HCT116 (cell line): ENCODE results near the gene ITGAL. TPM values are rescaled to one million over a fixed set of nuclear protein-coding genes. Genes with fewer than 3 reads are reported as not detected.

Source experiments
- ATAC-seq: fragments of 200-7000 bp; cut with Tn5 transposase; 2 replicates; pipeline ENCODE4 v1.9.1; 2020; ENCODE audit warnings: mild to moderate bottlenecking, moderate library complexity
- BruUV-seq: library from RNA; stranded (reverse); fragments of 400-500 nt; replicated peaks from 2 replicates; lab custom pipeline; 2021; lab: Mats Ljungman, UMichigan
- CTCF ChIA-PET: fragments of 300-600 bp; sonication (Branson Sonifier 250); formaldehyde crosslinking; loops from one replicate; lab custom pipeline; 2021; ENCODE audit warnings: antibody characterized with exemption; lab: Charles Lee
- POLR2A ChIA-PET: fragments of 300-600, 350-600 bp; sonication (Branson Sonifier 250); formaldehyde crosslinking; loops from one replicate; lab custom pipeline; 2021; ENCODE audit warnings: antibody characterized with exemption; lab: Charles Lee
- RAD21 ChIA-PET, 2 experiments: fragments of 300-600 bp; sonication (Branson Sonifier 250); formaldehyde crosslinking; loops; one replicate each; lab custom pipeline; 2023; ENCODE audit warnings: low total read pairs in 2 of 2; ENCODE audit not compliant: uncharacterized antibody in 2 of 2, unreplicated experiment in 2 of 2, low non-redundant PET in 1 of 2; lab: Charles Lee
- DNase-seq: peaks from one replicate; pipeline ENCODE4 v3.0.0-alpha.2; 2010; ENCODE audit warnings: low read depth, low spot score
- H2AFZ ChIP-seq: fragments of 200-600 bp; shearing (Covaris generic), sonication (generic); 2 replicates; pipeline ENCODE4 v1.6.1; 2017; ENCODE audit warnings: low read depth, mixed run types, mixed read lengths, antibody characterized with exemption, low read length; ENCODE audit not compliant: poor library complexity, severe bottlenecking
- H3K27ac ChIP-seq: 2 replicates; pipeline ENCODE4 v1.5.1; 2012; ENCODE audit warnings: low read depth, low read length
- H3K27me3 ChIP-seq: fragments of 200-600 bp; sonication (generic); 2 replicates; pipeline ENCODE4 v1.6.1; 2016; ENCODE audit warnings: mixed run types, low read length, mixed read lengths; ENCODE audit not compliant: insufficient read depth
- H3K36me3 ChIP-seq, 2 experiments: fragments of 200-500 bp in 1 of 2; fragments of 200-600 bp in 1 of 2; sonication (Bioruptor generic) in 1 of 2; sonication (generic) in 1 of 2; 2 replicates each; pipeline versions ENCODE4 v1.5.1 to v1.6.1; 2014 to 2016; ENCODE audit warnings: low read length in 2 of 2, inconsistent platforms in 1 of 2, mixed read lengths in 1 of 2, mixed run types in 1 of 2; ENCODE audit not compliant: insufficient read depth in 2 of 2, control insufficient read depth in 1 of 2
- H3K4me1 ChIP-seq, 2 experiments: fragments of 200-600 bp in 1 of 2; sonication (generic) in 1 of 2; 2 replicates each; pipeline versions ENCODE4 v1.5.1 to v1.6.1; 2012 to 2017; ENCODE audit warnings: low read length in 2 of 2, inconsistent platforms in 1 of 2, mild to moderate bottlenecking in 1 of 2, mixed read lengths in 1 of 2, mixed run types in 1 of 2, moderate library complexity in 1 of 2; ENCODE audit not compliant: insufficient read depth in 2 of 2, control insufficient read depth in 1 of 2
- H3K4me2 ChIP-seq: fragments of 200-600 bp; sonication (generic); 2 replicates; pipeline ENCODE4 v1.6.1; 2017; ENCODE audit warnings: mixed run types, low read length, mixed read lengths
- H3K4me3 ChIP-seq, 2 experiments: fragments of 200-600 bp in 1 of 2; sonication (generic) in 1 of 2; replicated peaks in 1 of 2; 2 replicates each; pipeline ENCODE4 v1.5.1; 2011 to 2016; ENCODE audit warnings: low read length in 2 of 2, control low read depth in 1 of 2, low read depth in 1 of 2, mild to moderate bottlenecking in 1 of 2, mixed read lengths in 1 of 2, mixed run types in 1 of 2
- H3K79me2 ChIP-seq: fragments of 200-600 bp; sonication (generic); 2 replicates; pipeline ENCODE4 v1.6.1; 2017; ENCODE audit warnings: mild to moderate bottlenecking, mixed run types, low read length, moderate library complexity, mixed read lengths; ENCODE audit not compliant: insufficient read depth
- H3K9ac ChIP-seq: fragments of 200-600 bp; sonication (generic); 2 replicates; pipeline ENCODE4 v1.6.1; 2016; ENCODE audit warnings: low read length, mixed read lengths
- H3K9me2 ChIP-seq: fragments of 200-600 bp; sonication (generic), shearing (Covaris generic); 2 replicates; pipeline ENCODE4 v1.6.1; 2017; ENCODE audit warnings: mixed run types, mild to moderate bottlenecking, moderate library complexity; ENCODE audit not compliant: insufficient read depth
- H3K9me3 ChIP-seq, 2 experiments: fragments of 200-500 bp in 1 of 2; fragments of 200-600 bp in 1 of 2; sonication (Bioruptor generic) in 1 of 2; sonication (generic) in 1 of 2; 2 replicates each; pipeline ENCODE4 v1.6.1; 2014 to 2017; ENCODE audit warnings: low read length in 2 of 2, mixed read lengths in 2 of 2, inconsistent platforms in 1 of 2, low read depth in 1 of 2, mild to moderate bottlenecking in 1 of 2, mixed run types in 1 of 2, moderate library complexity in 1 of 2; ENCODE audit not compliant: control insufficient read depth in 1 of 2, insufficient read depth in 1 of 2
- H4K20me1 ChIP-seq: fragments of 200-600 bp; sonication (generic), shearing (Covaris generic); 2 replicates; pipeline ENCODE4 v1.6.1; 2017; ENCODE audit warnings: mixed run types, mild to moderate bottlenecking, moderate library complexity; ENCODE audit not compliant: insufficient read depth
- CEBPB ChIP-seq: IDR thresholded peaks from 2 replicates; pipeline ENCODE4 v1.6.1; 2012; ENCODE audit warnings: low read depth
- EZH2phosphoT487 ChIP-seq: fragments of 200-600 bp; IDR thresholded peaks from 2 replicates; pipeline ENCODE4 v1.6.1; 2018; ENCODE audit warnings: antibody characterized with exemption, borderline replicate concordance
- MAX ChIP-seq: IDR thresholded peaks from 2 replicates; pipeline ENCODE4 v1.6.1; 2012
- POLR2A ChIP-seq: IDR thresholded peaks from 2 replicates; pipeline ENCODE4 v1.7.0; 2011; ENCODE audit warnings: borderline replicate concordance; ENCODE audit not compliant: insufficient read depth, insufficient read length; ENCODE audit errors: extremely low read depth
- POLR2AphosphoS5 ChIP-seq: IDR thresholded peaks from 2 replicates; pipeline ENCODE4 v1.6.1; 2011; ENCODE audit warnings: mild to moderate bottlenecking, low read depth, low read length, moderate library complexity
- RAD21 ChIP-seq: IDR thresholded peaks from 2 replicates; pipeline ENCODE4 v1.6.1; 2012; ENCODE audit warnings: low read depth, mild to moderate bottlenecking
- SIN3A ChIP-seq: IDR thresholded peaks from 2 replicates; pipeline ENCODE4 v1.6.1; 2012; ENCODE audit warnings: low read depth
- TCF7L2 ChIP-seq: IDR thresholded peaks from 2 replicates; pipeline ENCODE4 v1.7.0; 2011; ENCODE audit warnings: borderline replicate concordance, inconsistent platforms; ENCODE audit not compliant: insufficient read depth, insufficient read length; ENCODE audit errors: extremely low read depth
- YY1 ChIP-seq: IDR thresholded peaks from 2 replicates; pipeline ENCODE4 v1.6.1; 2011; ENCODE audit warnings: low read length, low read depth, moderate library complexity, mild to moderate bottlenecking; ENCODE audit not compliant: insufficient replicate concordance; ENCODE audit errors: extremely low read depth
- ZNF274 ChIP-seq: fragments of 200-500 bp; sonication (Bioruptor generic); IDR thresholded peaks from 2 replicates; pipeline ENCODE4 v1.6.1; 2014; ENCODE audit warnings: mild to moderate bottlenecking, low read depth, low read length, inconsistent platforms
- intact Hi-C: fragments of 100-400 bp; cut with micrococcal nuclease; formaldehyde crosslinking; loops from 2 replicates; pipeline ENCODE4 v1.10.0; 2022
- total RNA-seq: library from RNA; stranded (reverse); gene quantifications from one replicate; pipeline ENCODE4 v1.2.1, GENCODE V29; 2021; ENCODE audit not compliant: unreplicated experiment
- TF ChIP-seq, protein P1 (sequence below): IDR thresholded peaks from 2 replicates; pipeline ENCODE4 v1.6.1; 2012
- TF ChIP-seq, protein P2 (sequence below), 3 experiments: fragments of 200-600 bp in 1 of 3; sonication (generic) in 1 of 3; IDR thresholded peaks in 2 of 3; conservative IDR thresholded peaks in 1 of 3; 2 replicates each; pipeline ENCODE4 v1.5.1; 2012 to 2017; ENCODE audit warnings: low read depth in 2 of 3, low read length in 2 of 3, antibody characterized with exemption in 1 of 3, borderline replicate concordance in 1 of 3, control low read depth in 1 of 3, mild to moderate bottlenecking in 1 of 3, mixed read lengths in 1 of 3, mixed run types in 1 of 3, moderate library complexity in 1 of 3; ENCODE audit not compliant: insufficient read depth in 1 of 3

The ITGAL gene
- total RNA-seq, 1 experiment from 2014 or later = 1.4 TPM

- ATAC-seq = no peak
Measured at GRCh38 chr16:30494709-30495108, 22.2 kb downstream of the ITGAL start.

GRCh38 chr16:30499284-30499683 is 26.7 kb downstream of the ITGAL start:
- Histone ChIP-seq H3K36me3 (no peaks in the 10 kb centered on the region), H3K4me2 (no peak overlapping the region), H3K9ac (no peak overlapping the region), H3K4me1 (peaks cover 13 to 19% of the 10 kb centered on the region in 2 experiments)
- TF ChIP-seq TCF7L2 (no peak), RAD21 (no peak), ZNF274 (no peak), SIN3A (no peak), EZH2phosphoT487 (no peak), POLR2A (no peak), YY1 (no peak), POLR2AphosphoS5 (no peak), MAX (no peak)
- TF ChIP-seq, protein P1, sequence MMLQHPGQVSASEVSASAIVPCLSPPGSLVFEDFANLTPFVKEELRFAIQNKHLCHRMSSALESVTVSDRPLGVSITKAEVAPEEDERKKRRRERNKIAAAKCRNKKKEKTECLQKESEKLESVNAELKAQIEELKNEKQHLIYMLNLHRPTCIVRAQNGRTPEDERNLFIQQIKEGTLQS = no peak
- TF ChIP-seq, protein P2, sequence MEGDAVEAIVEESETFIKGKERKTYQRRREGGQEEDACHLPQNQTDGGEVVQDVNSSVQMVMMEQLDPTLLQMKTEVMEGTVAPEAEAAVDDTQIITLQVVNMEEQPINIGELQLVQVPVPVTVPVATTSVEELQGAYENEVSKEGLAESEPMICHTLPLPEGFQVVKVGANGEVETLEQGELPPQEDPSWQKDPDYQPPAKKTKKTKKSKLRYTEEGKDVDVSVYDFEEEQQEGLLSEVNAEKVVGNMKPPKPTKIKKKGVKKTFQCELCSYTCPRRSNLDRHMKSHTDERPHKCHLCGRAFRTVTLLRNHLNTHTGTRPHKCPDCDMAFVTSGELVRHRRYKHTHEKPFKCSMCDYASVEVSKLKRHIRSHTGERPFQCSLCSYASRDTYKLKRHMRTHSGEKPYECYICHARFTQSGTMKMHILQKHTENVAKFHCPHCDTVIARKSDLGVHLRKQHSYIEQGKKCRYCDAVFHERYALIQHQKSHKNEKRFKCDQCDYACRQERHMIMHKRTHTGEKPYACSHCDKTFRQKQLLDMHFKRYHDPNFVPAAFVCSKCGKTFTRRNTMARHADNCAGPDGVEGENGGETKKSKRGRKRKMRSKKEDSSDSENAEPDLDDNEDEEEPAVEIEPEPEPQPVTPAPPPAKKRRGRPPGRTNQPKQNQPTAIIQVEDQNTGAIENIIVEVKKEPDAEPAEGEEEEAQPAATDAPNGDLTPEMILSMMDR (IDR thresholded peaks at IDR 0.05 in 2 of 3, conservative IDR thresholded peaks at IDR 0.05 in 1 of 3; ENCODE audit: borderline replicate concordance in 1 of 3, insufficient read depth in 1 of 3, low read depth in 2 of 3, low read length in 2 of 3) = no peak
- TF ChIP-seq, all 23 proteins: peak for 0
- H3K27ac ChIP-seq = no peak overlapping the region
- H4K20me1 ChIP-seq = no peaks in the 10 kb centered on the region
- peak; percentile 43; the same call in 1 of the 2 replicates for ATAC-seq
- CTCF ChIA-PET = interaction anchor here (0.6 kb wide), 1 partner anchor 197 kb away, joined by 3 read pairs; no protein-coding TSS in a partner anchor
- no peak overlapping the region for H3K4me3 ChIP-seq
- no peaks in the 10 kb centered on the region for H3K27me3 ChIP-seq
- no peaks in the 10 kb centered on the region for H3K9me3 ChIP-seq
- no peaks in the 10 kb centered on the region for H3K9me2 ChIP-seq
- no peak for DNase-seq
- no peak overlapping the region for H2AFZ ChIP-seq
- H3K79me2 ChIP-seq = no peaks in the 10 kb centered on the region
- RAD21 ChIA-PET = no interaction called here
- POLR2A ChIA-PET = no interaction called here
- intact Hi-C loops = no loop called here
- BruUV-seq = no TSS peak

More at GRCh38 chr16:30494709-30495108, 22.2 kb downstream of the ITGAL start:
- RAD21 ChIA-PET = no interaction called here
- TF ChIP-seq TCF7L2 (no peak), ZNF274 (no peak), CEBPB (no peak), EZH2phosphoT487 (no peak)
- TF ChIP-seq, protein P2 (IDR thresholded peaks at IDR 0.05 in 2 of 3, conservative IDR thresholded peaks at IDR 0.05 in 1 of 3; ENCODE audit: borderline replicate concordance in 1 of 3, insufficient read depth in 1 of 3, low read depth in 2 of 3, low read length in 2 of 3) = no peak
- TF ChIP-seq, all 23 proteins: peak for 0
- CTCF ChIA-PET = no interaction called here
- DNase-seq = no peak
- BruUV-seq = no TSS peak
- Histone ChIP-seq H2AFZ (no peak overlapping the region), H3K9ac (no peak overlapping the region), H3K79me2 (no peaks in the 10 kb centered on the region), H3K4me1 (peaks cover 20 to 25% of the 10 kb centered on the region in 2 experiments), H3K9me3 (no peaks in the 10 kb centered on the region), H3K4me3 (no peak overlapping the region), H3K27me3 (no peaks in the 10 kb centered on the region), H4K20me1 (no peaks in the 10 kb centered on the region), H3K36me3 (no peaks in the 10 kb centered on the region), H3K27ac (no peak overlapping the region), H3K9me2 (no peaks in the 10 kb centered on the region), H3K4me2 (no peak overlapping the region)
- intact Hi-C loops = no loop called here
- POLR2A ChIA-PET = interaction anchor here (1.0 kb wide), 1 partner anchor 16 kb away, joined by 3 read pairs; no protein-coding TSS in a partner anchor
